ENCODE results near the gene NT5C.
"Not testable (repeated sequence)": the region's sequence is repeated elsewhere in the genome, so short reads cannot be mapped to it uniquely, and the experiment has no call there.

NT5C gene

DNA sequence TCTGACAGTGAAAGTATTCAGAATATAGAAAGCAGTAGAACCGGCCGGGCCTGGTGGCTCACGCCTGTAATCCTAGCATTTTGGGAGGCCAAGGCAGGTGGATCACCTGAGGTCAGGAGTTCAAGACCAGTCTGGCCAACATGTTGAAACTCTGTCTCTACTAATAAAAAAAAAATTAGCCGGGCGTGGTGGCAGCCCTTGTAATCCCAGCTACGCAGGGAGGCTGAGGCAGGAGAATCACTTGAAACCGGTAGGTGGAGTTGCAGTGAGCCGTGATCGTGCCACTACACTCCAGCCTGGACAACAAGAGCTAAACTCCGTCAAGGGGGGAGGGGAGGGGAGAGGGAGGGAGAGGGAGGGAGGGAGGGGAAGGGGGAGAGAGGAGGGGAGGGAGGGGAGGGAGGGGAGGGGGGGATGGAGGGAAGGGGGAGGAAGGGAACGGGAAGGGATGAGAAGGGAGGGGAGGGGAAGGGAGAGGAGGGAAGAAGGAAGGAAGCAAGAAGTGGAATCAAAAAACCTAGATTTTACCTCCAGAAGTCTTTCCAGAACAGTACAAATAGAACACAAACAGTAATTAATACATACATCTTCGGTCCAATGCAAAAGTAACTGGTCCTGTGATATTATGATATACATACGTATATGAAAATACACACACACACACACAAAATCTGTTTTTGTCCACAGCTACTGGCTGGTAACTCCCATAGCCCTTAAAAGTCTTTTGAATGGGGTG is 10.9 kb upstream of the NT5C start:
- no peak for DNase-seq

- DNase-seq: no peak
Observed at GRCh38 chr17:75138519-75138918, 7.0 kb upstream of the NT5C start.

- not testable (repeated sequence) for DNase-seq
Observed at GRCh38 chr17:75137762-75138161, 6.2 kb upstream of the NT5C start.

DNA sequence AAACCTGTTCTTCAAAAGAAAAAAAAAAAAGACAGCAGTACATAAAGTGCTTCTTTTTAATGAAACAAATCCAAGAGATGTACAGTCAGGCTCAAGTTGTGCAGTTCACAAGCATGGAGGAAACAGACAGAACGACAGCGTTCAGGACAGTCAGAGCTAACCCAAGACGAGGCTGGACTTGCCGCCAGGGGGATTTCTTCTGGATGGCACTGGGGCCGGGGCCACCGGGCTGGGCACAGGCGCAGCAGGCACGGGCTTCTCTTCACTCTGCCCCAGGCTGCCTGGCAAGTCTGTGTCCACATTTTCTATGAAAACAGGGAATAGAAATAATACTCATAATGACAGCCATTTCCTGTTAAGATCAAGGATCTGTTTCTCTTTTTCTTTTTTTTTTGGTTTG is 4.4 kb upstream of the NT5C start:
- no peak for DNase-seq

DNA sequence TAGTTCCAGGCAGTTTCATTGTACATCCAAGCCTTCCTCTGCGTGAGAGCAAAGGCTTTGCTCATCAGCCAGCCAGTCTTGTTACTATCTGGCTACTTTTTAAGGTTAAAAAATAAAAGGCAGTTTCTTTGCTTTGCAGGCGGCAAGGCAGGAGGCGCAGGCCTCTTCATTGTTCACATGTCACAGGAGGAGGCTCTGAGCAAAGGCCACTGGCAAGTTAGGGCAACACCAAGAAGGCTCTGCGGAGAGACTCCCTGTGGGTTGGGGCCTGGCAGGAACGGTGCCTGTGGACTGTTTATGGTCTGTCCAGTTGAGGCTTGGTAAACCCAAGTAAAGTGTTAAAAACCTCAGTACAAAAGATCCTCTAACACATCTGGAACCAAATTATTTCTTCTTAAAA is 3.9 kb upstream of the NT5C start:
- no peak for DNase-seq

GRCh38 chr17:75133607-75134347 is 2.2 kb upstream of the NT5C start:
- not testable (repeated sequence) for DNase-seq

DNA sequence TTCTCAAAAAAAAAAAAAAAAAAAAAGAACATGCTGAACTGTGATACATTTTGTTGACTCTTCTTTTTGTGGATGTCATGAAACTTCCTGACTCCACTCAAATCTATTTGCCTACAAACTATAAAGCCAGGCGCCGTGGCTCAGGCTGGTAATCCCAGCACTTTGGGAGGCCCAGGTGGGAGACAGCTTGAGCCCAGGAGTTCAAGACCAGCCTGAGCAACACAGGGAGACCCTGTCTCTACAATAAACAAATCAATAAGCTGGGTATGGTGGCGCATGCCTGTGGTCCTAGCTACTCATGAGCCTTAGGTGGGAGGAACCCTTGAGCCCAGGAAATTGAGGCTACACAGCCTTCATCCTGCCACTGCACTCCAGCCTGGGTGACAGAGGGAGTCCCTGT is 1.5 kb upstream of the NT5C start:
- no peak for DNase-seq

DNA sequence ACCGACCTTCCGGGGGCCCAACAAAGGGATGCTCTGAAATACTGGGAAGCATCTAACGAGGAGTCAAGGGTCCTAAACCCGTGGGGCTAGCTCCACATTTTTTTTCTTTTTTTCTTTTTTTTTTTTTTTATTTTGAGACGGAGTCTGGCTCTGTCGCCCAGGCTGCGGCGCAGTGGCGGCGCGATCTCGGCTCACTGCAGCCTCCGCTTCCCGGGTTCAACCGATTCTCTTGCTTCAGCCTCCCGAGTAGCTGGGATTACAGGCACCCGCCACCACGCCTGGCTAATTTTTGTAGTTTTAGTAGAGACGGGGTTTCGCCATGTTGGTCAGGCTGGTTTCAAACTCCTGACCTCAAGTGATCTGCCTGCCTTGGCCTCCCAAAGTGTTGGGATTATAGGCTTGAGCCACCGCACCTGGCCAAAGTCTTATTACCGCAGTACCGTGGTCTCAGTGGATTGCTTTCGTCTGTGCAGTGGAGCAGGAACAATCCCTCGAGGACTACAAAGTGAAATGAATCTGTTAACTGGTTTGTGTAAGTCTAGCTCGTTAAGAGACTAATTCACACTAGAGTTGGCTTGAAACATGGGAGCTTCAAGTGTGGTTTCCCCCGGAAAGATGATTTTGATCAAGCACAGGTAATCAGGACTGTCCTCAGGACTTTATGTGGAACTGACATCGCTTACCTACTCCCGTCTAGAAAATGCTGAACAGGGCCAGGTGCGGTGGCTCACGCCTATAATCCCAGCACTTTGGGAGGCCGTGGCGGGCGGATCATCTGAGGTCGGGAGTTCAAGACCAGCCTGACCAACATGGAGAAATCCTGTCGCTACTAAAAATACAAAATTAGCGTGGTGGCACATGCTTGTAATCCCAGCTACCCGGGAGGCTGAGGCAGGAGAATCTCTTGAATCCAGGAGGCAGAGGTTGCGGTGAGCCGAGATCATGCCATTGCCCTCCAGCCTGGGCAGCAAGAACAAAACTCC is 767 bp upstream of the NT5C start:
- DNase-seq: not testable (repeated sequence)

DNA sequence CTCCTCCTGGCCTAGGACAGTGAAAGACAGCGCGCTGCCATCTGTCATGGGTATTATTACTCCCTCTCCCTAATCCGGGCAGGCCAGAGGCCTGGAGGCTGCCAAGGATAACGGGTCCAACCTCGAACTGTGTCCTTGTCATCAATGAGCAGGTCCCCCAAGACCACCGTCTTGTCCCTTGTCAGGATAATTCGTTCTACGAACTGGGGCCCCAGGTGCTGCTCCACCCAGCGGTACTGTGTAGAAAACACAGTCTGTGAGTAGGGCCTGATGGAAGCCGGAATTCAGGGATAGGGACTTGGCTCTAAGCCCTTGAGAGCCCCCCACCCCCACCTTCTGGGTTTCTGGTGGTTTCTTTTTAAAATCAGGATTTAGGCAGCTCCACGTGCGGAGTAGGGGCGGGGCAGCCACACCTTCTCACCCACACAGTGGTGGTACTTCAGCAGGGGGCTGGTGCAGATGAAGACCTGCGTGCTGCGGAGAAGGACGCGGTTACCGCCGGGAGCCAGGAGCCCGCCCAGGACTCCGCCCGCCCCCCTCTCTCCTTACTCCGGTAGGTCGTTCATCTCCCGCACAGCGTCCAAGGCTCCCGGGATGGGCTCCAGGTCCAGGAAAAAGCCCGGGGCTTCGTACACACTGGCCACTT is 787 bp downstream of the NT5C start:
- peak; percentile 80 for DNase-seq

DNA sequence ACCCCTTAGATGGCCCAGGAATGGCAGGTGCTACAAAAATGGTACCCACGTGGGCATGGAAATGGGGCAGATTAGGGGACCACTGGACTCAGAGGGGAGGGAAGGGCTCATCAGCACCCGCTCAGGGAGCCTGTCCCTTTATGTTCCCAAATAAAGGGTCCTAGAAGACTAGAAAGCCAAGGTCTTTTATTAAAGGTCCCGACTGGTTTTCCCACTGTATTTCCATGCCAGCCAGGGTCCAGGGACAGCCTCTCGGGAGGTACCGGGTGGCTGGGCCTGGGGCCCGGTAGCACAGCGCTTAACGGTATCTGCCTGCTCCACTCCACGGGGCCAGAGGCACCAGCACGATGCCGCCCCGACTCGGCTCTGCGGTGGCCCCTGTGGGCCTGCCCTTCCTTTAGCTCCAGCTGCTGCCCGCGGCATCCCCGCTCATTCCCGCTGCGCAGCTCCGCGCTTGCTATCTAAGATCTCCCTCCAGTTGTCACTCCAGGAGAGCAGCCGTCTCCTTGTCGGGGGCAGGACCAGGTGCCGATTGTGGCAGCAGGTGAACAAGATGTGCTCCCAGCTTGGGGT is 1.4 kb downstream of the NT5C start:
- DNase-seq: no peak

DNA sequence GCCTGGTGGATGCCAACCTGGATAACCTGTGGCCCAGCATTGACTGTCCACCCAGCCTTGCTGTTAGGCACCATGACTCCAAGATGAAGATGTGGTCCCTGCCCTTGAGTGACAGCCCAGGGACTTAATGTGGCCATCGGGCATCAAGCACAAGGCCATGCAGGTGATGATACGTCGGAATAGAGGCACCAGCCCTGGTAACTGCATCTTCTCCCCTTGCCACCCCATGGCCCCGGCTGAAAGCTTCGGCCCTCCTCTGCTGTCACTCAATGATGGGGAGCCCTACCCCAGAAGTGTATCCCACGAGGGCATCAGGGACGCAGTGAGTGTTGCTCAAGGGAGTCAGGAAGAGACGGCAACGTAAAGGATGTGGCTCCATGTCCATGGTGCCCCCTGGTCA is 2.0 kb downstream of the NT5C start:
- DNase-seq: no peak

GRCh38 chr17:75128694-75129505 is 2.6 kb downstream of the NT5C start:
- DNase-seq: no peak

DNA sequence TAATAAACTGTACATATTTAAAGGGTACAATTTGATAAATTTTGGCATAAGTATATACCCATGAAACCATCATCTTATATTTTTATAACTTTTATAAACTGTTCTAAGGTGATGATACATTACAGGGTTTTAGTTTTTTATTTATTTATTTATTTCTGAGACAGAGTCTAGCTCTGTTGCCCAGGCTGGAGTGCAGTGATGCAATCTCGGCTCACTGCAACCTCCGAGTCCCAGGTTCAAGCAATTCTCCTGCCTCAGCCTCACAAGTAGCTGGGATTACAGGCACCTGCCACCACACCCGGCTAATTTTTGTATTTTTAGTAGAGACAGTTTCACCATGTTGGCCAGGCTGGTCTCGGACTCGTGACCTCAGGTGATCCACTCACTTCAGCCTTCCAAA is 3.6 kb downstream of the NT5C start:
- DNase-seq: not testable (repeated sequence)

DNA sequence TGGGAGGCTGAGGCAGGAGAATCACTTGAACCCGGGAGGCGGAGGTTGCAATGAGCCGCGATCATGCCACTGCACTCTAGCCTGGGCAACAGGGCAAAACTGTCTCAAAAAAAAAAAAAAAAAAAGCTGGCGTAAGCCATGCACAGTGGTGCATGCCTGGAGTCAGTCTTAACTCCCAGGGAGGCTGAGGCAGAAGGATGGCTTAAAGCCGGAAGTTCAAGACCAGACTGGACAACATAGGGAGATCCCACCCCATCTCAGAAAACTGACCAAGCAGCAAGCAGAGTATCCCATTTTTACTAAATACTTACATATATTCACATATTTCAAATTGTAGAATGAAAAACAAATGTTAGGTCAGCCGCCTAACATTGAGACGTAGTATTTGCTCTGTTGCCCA is 4.6 kb downstream of the NT5C start:
- no peak for DNase-seq

GRCh38 chr17:75125984-75126383 is 5.6 kb downstream of the NT5C start:
- DNase-seq: no peak

- DNase-seq: no peak
Observed at GRCh38 chr17:75124819-75125162, 6.8 kb downstream of the NT5C start.

- no peak for DNase-seq
Observed at GRCh38 chr17:75124041-75124818, 7.3 kb downstream of the NT5C start.

DNA sequence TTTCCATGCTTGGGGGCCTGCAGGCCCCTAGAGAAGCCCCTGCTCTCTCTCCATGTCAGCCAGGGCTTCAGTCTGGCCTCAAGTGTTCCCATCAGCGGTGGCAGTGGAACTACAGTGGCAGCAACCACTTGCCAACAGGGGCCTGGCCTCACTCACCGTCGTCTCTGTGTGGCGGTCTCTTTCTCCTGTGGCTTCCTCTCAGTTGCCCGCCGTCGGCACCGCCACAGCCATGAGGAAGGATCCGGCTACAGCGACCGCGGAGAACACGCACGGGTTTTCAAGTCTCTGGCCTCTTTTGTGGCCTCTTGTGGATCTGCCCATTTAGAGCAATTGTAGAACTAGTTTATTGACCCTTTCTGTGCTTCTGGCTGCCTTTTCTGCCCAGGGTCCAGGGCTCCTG is 13.2 kb downstream of the NT5C start:
- DNase-seq: no peak

DNA sequence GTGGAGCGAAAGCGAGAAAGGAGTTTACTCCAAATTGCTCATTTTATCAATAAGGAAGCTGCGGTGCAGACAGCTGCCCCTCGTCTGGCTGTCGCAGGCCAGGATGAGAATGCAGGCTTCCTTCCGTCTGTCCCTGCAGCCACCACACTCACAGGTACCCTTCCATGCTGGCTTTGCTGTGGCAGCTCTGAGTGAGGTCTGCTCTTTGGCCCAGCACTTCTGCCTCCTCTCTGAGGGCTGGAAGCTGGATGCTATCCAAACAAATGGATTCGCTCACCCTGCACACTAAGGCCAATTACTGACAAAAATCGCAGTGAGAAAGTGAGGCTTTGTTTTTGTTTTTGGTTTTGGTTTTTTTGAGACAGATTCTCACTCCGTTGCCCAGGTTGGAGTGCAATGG is 14.8 kb downstream of the NT5C start:
- DNase-seq: no peak

DNA sequence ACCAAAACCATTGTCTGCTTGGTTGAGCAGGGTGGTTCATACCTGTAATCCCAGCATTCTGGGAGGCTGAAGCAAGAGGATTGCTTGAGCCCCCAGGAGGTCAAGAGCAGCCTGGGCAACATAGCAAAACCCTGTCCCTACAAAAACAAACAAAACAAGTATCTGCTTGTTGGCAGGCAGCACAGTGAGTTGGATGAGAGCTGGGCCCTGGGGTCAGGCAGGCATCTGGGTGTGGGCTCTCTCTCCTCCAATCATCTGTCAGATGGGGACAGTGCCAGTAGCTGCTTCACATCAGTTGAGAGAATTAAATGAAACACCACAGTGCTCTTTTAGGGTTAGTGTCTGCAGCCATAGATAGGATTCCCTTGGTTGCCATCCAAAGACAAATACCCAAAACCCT is 16.0 kb downstream of the NT5C start:
- no peak for DNase-seq

Measured in right hindlimb (tissue), 1 donor.